GOT3 (cell line): ENCODE measurements around the gene SLC29A4.
"Not testable (repeated sequence)": the region's sequence is repeated elsewhere in the genome, so short reads cannot be mapped to it uniquely, and the experiment has no call there.

ENCODE experiments used
- DNase-seq: peaks from one replicate; lab custom pipeline; 2025; ENCODE audit warnings: mixed read lengths; lab: John Stamatoyannopoulos, UW

The SLC29A4 gene

DNA sequence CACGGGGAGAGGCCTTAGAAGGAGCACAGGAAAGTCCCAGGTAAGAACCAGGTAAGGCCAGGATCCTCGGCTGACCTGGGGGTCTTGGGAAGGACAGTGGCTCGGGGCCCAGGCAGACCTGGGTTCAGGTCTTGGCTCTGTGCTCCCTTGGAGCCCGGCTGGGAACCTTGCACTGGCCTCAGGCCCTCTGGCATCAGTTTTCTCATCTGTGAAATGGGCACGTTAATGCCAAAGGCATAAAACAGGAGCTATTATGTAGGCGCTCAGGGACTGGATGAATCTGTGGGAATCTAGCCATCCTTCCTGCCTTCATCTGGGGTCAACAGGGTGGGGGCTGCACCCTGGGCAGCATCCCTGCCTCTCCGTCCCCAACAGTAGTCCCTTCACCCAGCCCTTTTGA, 8.3 kb upstream of the SLC29A4 start:
- no peak for DNase-seq

- DNase-seq = not testable (repeated sequence)
Measured at GRCh38 chr7:5274985-5275431, 7.7 kb upstream of the SLC29A4 start.

GRCh38 chr7:5275510-5275909, 7.2 kb upstream of the SLC29A4 start:
- not testable (repeated sequence) for DNase-seq

DNA sequence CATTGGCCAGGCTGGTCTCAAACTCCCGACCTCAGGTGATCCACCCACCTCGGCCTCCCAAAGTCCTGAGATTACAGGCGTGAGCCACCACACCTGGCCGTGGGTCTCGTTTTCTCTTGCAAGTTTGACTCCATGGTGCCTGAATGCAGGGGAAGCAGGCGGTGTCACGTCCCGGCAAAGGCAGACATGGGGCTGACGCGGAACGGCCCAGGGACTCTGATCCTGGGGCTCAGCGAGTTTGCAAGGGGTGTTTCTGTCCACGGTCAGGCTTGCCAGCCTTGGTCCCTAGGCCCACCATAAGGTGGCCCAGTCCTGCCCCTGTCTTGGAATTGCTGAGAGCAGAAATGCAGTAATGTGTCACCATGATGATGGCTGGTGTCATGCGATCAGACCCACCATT, 6.6 kb upstream of the SLC29A4 start:
- not testable (repeated sequence) for DNase-seq

DNA sequence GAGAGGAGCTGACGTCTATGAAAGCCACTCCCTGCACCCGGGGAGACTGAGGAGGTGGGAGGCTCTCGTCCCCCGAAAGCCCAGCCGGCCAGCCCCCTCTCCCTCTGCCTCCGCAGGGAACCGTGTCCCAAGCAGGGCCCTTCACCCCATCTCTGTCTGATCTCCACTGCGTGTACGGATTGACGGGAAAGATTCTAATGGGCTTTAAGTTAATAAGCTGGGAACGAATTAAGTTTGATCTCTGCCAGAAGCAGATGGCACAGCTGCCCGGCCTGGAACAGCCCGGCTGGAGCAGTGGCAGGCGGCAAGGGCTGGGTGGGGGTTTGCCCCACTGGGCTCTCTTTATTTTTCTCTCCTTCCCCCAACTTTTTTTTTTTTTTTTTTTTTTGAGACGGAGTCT, 6.1 kb upstream of the SLC29A4 start:
- DNase-seq = no peak

GRCh38 chr7:5278766-5279165, 4.0 kb upstream of the SLC29A4 start:
- no peak for DNase-seq

GRCh38 chr7:5279734-5280133, 3.0 kb upstream of the SLC29A4 start:
- no peak for DNase-seq

- not testable (repeated sequence) for DNase-seq
Measured at GRCh38 chr7:5281598-5282500, 894 bp upstream of the SLC29A4 start.

- DNase-seq = no peak
Measured at GRCh38 chr7:5283421-5284303, 919 bp downstream of the SLC29A4 start.

GRCh38 chr7:5284304-5285281, 1.9 kb downstream of the SLC29A4 start:
- DNase-seq = no peak

DNA sequence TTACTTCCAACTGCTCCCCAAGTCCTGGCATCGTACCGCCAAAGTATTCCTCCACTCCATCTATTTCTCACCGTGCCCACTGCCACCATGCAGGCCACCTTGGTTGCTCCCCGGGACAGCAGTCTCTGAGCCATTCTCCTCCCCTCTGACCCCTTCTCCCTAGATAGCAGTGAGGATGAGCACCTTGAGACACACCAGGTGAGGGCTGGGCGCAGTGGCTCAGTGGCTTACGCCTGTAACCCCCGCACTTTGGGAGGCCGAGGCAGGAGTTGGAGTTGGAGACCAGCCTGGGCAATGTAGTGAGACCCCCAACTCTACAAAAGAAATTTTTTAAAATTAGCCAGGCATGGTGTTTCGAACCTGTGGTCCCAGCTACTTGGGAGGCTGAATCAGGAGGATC, 4.2 kb downstream of the SLC29A4 start:
- no peak for DNase-seq

DNA sequence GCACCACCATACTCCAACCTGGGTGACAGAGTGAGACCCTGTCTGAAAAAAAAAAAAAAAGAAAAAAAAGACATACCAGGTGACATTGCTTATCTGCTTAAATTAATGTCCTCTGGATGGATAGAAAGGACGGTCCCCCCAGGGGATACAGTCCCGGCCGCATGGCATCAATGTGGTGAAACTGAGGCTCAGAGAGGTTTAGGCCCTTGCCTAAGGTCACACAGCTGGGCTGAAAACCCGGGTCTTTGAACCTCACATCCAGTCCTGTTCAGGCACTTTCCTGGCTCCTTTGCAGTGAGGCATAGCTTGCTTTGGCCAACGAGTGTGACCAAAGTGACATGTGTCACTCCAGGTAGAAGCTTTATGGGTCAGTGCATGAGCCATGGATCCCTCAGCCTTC, 4.6 kb downstream of the SLC29A4 start:
- not testable (repeated sequence) for DNase-seq

GRCh38 chr7:5287802-5288201, 5.1 kb downstream of the SLC29A4 start:
- DNase-seq = no peak

GRCh38 chr7:5288560-5288959, 5.8 kb downstream of the SLC29A4 start:
- not testable (repeated sequence) for DNase-seq

DNA sequence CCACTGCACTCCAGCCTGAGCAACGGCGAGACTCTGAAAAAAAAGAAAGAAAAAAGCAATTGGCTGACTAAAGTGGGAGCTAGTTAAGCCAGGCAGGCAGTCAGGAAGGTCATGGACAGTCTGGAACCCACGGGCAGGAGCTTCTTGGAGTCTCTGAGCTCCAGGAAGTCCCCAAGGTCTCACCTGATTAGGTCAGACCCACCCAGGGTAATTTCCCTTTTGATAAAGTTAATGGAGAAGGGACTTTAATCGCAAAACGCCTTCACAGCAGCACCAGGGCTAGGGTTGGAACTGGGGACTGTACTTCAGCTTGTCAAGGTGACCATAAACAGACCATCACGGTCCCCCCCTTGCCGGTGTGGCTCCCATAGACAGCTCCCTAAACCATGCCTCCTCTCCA, 6.6 kb downstream of the SLC29A4 start:
- no peak for DNase-seq

GRCh38 chr7:5291301-5291700, 8.6 kb downstream of the SLC29A4 start:
- no peak for DNase-seq

DNA sequence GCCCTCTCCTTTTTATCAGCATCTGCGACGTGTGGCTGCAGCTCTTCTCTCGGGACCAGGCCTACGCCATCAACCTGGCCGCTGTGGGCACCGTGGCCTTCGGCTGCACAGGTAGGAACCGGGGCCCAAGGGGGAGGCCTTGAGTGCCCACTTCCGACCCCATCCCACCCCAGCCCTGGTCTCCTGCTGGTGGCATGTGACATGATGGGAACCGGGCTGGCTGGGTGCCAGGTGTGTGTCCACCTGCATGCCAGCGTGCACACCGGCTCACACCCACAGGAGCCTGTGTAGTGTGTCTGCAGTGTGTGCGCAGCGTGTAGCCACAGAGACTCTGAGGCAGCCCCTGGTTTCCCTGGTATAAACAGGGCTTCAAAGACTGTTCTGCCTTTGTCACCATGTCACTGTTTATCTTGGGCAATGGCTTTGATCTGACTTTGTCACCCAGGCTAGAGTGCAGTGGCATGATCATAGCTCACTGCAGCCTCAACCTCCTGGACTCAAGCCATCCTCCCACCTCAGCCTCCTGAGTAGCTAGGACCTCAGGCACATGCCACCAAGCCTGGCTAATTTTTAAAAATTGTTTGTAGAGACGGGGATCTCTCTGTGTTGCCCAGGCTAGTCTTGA, 9.1 kb downstream of the SLC29A4 start:
- not testable (repeated sequence) for DNase-seq

DNA sequence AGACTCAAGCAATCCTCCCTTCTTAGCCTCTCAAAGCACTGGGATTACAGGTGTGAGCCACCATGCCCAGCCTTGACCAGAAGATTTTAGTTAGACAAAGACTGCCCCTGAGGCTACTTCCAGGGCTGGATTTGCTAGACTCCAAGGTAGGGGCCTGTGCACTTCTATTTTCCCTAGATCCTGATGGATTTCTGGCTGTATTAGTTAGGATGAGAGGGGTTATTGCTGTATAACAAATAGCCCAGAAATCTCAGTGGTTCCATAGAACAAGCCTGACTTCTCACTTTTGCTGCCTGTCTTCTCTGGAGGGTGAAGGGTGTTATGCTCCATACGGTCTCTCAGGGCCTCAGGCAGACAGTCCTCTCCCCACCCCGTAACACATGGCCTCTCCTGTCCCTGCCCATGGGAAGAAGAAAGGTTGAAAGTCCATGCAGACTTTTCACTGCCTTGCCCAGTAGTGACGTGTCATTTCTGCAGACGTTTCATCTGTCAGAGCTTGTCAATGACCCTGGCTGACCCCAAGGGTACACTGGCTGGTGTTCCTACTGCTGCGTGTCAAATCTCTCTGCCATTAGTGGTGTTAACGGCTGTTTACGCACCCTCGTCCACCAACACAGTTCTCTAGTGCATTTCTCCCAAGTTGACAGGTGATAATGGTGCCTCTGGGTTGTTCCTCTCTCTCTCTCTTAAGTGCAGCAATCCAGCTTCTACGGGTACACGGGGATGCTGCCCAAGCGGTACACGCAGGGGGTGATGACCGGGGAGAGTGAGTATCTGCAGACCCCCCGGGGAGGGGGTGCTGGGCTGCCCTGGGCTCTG, 11.6 kb downstream of the SLC29A4 start:
- DNase-seq = no peak

DNA sequence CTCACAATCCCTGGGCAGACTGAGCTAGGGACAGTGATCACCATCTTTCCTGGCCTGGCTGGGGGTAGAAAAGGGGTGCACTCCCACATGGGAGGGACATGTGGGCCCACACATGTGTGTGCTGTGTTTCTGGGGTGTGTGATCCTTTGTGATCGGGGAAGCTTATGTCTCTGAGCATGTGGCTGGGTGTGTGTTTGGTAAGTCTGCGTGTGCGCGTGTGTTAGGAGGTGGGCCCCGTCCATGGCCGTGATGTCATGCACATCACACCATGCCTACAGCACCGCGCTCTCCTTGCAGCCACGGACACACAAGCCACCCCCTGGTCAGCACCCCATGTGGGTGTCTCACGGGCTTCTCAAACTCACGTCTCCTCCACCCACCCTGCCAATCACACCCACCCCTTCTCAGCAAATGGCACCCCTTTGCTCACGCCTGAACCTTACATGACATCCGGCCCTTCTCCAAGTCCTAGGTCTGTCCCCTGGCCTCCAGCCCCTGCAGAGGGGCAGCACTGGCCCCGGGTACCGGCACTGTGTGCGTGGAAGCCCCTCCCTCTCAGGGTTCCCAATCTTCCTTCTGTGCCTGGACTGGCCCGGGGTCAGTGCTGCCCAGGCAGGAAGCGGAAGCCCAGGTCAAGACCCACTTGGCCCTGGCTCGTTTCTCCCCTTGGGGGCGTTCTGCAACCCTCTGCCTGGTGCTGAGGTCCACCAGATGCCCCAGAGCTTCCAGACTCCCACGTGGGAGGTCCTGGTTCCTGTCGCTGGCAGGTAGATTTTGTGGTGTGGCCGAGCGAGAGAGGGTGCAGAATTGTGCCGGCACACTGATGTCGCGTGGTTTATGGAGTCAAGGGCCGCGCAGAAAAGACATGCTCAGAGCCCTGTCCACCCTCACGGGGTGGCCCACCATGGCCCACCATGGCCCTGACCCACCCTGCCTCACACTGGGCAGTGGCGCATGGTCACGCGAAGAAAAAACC, 12.6 kb downstream of the SLC29A4 start:
- no peak for DNase-seq
